ENCODE data around the gene SLC6A2. TPM values are rescaled to one million over a fixed set of nuclear protein-coding genes. Genes with fewer than 3 reads are reported as not detected.

The SLC6A2 gene
- total and polyA plus RNA-seq, 2 experiments from 2014 or later = 0.35 to 0.39 TPM

DNA sequence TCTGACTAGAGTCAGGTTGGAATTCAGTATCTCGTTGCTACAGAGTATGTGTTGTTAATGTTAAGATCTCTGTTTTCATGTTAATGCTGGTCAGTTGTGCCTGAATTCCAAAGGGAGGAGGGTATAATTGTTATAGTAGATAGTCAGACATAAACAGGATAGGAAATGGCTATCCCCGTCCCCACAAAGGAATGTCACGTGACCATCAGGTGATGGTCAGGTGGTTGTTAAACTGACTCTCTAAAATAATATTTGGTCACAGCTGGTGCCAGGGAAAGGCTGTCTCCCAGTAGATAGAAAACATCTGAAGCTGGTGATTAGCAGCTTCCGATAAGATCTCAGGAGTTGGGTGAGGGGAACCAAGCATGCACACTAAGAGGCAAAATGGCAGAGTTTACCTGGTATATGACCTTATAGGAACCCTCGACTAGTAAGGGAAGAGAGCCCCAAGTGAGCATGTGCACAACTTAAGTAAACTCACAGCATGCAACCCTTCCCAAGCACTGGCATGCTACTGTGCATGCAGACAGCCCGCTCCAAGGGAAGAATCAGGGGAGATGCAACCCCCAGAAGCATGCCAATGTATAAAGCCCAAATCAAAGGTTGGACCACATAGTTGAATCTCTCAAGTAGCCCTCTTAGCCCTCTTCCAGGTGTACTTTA, 27.4 kb upstream of the SLC6A2 start (continued):
- TF ChIP-seq EZH2 (IDR thresholded peaks at IDR 0.05; ENCODE audit: low read depth, unreplicated experiment) (no peak), STAT1 (IDR thresholded peaks at IDR 0.05; ENCODE audit: unreplicated experiment) (no peak), EZH2phosphoT487 (IDR thresholded peaks at IDR 0.05; ENCODE audit: unreplicated experiment) (no peak), ZNF331 (CRISPR knock-in tag; IDR thresholded peaks at IDR 0.05; ENCODE audit: low read depth) (no peak), CREB1 (CRISPR knock-in tag; IDR thresholded peaks at IDR 0.05; ENCODE audit: low read depth) (no peak)
- TF ChIP-seq, protein P1, sequence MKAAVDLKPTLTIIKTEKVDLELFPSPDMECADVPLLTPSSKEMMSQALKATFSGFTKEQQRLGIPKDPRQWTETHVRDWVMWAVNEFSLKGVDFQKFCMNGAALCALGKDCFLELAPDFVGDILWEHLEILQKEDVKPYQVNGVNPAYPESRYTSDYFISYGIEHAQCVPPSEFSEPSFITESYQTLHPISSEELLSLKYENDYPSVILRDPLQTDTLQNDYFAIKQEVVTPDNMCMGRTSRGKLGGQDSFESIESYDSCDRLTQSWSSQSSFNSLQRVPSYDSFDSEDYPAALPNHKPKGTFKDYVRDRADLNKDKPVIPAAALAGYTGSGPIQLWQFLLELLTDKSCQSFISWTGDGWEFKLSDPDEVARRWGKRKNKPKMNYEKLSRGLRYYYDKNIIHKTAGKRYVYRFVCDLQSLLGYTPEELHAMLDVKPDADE (IDR thresholded peaks at IDR 0.05) = no peak
- TF ChIP-seq, protein P2, sequence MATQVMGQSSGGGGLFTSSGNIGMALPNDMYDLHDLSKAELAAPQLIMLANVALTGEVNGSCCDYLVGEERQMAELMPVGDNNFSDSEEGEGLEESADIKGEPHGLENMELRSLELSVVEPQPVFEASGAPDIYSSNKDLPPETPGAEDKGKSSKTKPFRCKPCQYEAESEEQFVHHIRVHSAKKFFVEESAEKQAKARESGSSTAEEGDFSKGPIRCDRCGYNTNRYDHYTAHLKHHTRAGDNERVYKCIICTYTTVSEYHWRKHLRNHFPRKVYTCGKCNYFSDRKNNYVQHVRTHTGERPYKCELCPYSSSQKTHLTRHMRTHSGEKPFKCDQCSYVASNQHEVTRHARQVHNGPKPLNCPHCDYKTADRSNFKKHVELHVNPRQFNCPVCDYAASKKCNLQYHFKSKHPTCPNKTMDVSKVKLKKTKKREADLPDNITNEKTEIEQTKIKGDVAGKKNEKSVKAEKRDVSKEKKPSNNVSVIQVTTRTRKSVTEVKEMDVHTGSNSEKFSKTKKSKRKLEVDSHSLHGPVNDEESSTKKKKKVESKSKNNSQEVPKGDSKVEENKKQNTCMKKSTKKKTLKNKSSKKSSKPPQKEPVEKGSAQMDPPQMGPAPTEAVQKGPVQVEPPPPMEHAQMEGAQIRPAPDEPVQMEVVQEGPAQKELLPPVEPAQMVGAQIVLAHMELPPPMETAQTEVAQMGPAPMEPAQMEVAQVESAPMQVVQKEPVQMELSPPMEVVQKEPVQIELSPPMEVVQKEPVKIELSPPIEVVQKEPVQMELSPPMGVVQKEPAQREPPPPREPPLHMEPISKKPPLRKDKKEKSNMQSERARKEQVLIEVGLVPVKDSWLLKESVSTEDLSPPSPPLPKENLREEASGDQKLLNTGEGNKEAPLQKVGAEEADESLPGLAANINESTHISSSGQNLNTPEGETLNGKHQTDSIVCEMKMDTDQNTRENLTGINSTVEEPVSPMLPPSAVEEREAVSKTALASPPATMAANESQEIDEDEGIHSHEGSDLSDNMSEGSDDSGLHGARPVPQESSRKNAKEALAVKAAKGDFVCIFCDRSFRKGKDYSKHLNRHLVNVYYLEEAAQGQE (IDR thresholded peaks at IDR 0.05; ENCODE audit: unreplicated experiment) = no peak

DNA sequence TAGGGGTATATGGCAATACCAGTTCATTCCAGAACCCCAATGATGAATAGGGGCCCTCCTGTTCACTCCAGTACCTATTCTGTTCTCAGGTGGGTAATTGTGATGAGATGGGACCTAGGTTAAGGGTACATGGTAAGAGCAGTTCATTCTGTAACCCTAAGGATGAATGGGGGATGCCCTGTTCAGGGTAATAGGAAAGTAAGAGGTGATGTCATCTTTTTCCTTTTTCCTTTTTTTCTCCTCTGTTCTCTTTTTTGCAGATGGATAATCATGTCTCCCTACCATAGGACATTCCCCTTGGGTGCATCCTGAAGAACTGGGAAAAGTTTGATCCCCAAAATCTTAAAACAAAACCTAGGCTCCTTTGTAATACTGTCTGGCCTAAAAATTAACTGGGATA, 25.0 kb upstream of the SLC6A2 start:
- Histone ChIP-seq H3K79me2 (replicated peaks; ENCODE audit: insufficient read depth) (no peaks in the 10 kb centered on the region), H3K4me3 (no peak overlapping the region), H3K27ac (ENCODE audit: low read depth) (no peak overlapping the region), H3K4me2 (no peak overlapping the region), H3K4me1 (ENCODE audit: insufficient read depth) (peaks cover 6% of the 10 kb centered on the region; the same call in 1 of the 2 replicates), H3K27me3 (ENCODE audit: insufficient read depth) (no peaks in the 10 kb centered on the region), H3K9me2 (ENCODE audit: insufficient read depth) (peaks cover 18% of the 10 kb centered on the region), H3F3A (replicated peaks; ENCODE audit: low read depth) (no peaks in the 10 kb centered on the region), H3K36me3 (ENCODE audit: insufficient read depth) (peaks cover 14% of the 10 kb centered on the region), H4K20me1 (replicated peaks; ENCODE audit: insufficient read depth) (no peaks in the 10 kb centered on the region), H2AFZ (no peak overlapping the region)
- no peak for DNase-seq (ENCODE audit: low spot score)
- Mint-ChIP-seq H3K9me3 (peaks cover 47% of the 10 kb centered on the region), H3K4me1 (peaks cover 6% of the 10 kb centered on the region; the same call in 2 of the 3 replicates), H3K27me3 (ENCODE audit: insufficient read depth, low read depth, poor library complexity) (peaks cover 4% of the 10 kb centered on the region), H3K4me3 (no peak overlapping the region), H3K27ac (no peak overlapping the region), H3K36me3 (ENCODE audit: low read depth) (peaks cover 20% of the 10 kb centered on the region; the same call in 1 of the 3 replicates)
- no peak for ATAC-seq
- TF ChIP-seq, protein P3, sequence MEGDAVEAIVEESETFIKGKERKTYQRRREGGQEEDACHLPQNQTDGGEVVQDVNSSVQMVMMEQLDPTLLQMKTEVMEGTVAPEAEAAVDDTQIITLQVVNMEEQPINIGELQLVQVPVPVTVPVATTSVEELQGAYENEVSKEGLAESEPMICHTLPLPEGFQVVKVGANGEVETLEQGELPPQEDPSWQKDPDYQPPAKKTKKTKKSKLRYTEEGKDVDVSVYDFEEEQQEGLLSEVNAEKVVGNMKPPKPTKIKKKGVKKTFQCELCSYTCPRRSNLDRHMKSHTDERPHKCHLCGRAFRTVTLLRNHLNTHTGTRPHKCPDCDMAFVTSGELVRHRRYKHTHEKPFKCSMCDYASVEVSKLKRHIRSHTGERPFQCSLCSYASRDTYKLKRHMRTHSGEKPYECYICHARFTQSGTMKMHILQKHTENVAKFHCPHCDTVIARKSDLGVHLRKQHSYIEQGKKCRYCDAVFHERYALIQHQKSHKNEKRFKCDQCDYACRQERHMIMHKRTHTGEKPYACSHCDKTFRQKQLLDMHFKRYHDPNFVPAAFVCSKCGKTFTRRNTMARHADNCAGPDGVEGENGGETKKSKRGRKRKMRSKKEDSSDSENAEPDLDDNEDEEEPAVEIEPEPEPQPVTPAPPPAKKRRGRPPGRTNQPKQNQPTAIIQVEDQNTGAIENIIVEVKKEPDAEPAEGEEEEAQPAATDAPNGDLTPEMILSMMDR (conservative IDR thresholded peaks at IDR 0.05; ENCODE audit: low read depth in 2 of 2) = no peak
- TF ChIP-seq, protein P2 (IDR thresholded peaks at IDR 0.05; ENCODE audit: unreplicated experiment) = no peak
- TF ChIP-seq ZNF114 (CRISPR knock-in tag; IDR thresholded peaks at IDR 0.05) (no peak), ZNF331 (CRISPR knock-in tag; IDR thresholded peaks at IDR 0.05; ENCODE audit: low read depth) (no peak), CREB1 (CRISPR knock-in tag; IDR thresholded peaks at IDR 0.05; ENCODE audit: low read depth) (no peak), STAT1 (IDR thresholded peaks at IDR 0.05; ENCODE audit: unreplicated experiment) (no peak), EZH2phosphoT487 (IDR thresholded peaks at IDR 0.05; ENCODE audit: unreplicated experiment) (no peak), NANOG (IDR thresholded peaks at IDR 0.05; ENCODE audit: borderline replicate concordance) (no peak), POLR2AphosphoS5 (IDR thresholded peaks at IDR 0.05; ENCODE audit: low read depth) (no peak), JUNB (IDR thresholded peaks at IDR 0.05; ENCODE audit: unreplicated experiment) (no peak), EZH2 (IDR thresholded peaks at IDR 0.05; ENCODE audit: low read depth, unreplicated experiment) (no peak)
- TF ChIP-seq, protein P1 (IDR thresholded peaks at IDR 0.05) = no peak
